Neutrophil (primary cell): ENCODE results near the gene ZNF563.
A peak's percentile ranks its signal among the peaks of the same experiment; 100 is the strongest.
"Not testable (repeated sequence)": the region's sequence is repeated elsewhere in the genome, so short reads cannot be mapped to it uniquely, and the experiment has no call there.

Experiments used
- H3K27ac ChIP-seq: fragments of 200-600 bp; sonication (generic); 2 replicates; pipeline ENCODE4 v1.5.1; 2016; ENCODE audit warnings: mild to moderate bottlenecking, moderate library complexity
- H3K27me3 ChIP-seq: fragments of 200-600 bp; sonication (generic); 2 replicates; pipeline ENCODE4 v1.6.0; 2016; ENCODE audit warnings: mild to moderate bottlenecking
- H3K36me3 ChIP-seq: fragments of 200-600 bp; sonication (generic); 2 replicates; pipeline ENCODE4 v1.5.1; 2017
- H3K4me1 ChIP-seq, 2 experiments: fragments of 200-600 bp in 1 of 2; sonication (generic) in 1 of 2; 1 replicate in 1 of 2; 2 replicates in 1 of 2; pipeline versions ENCODE4 v1.5.1 to v1.6.1; 2013 to 2016; ENCODE audit warnings: low read depth in 1 of 2, low read length in 1 of 2, mild to moderate bottlenecking in 1 of 2, moderate library complexity in 1 of 2; ENCODE audit not compliant: control insufficient read depth in 1 of 2, insufficient read depth in 1 of 2
- H3K4me3 ChIP-seq, 2 experiments: fragments of 200-600 bp in 1 of 2; sonication (generic) in 1 of 2; 1 replicate in 1 of 2; 2 replicates in 1 of 2; pipeline ENCODE4 v1.5.1; 2013 to 2016; ENCODE audit warnings: low read depth in 1 of 2, low read length in 1 of 2, mild to moderate bottlenecking in 1 of 2, moderate library complexity in 1 of 2
- H3K9me3 ChIP-seq: fragments of 200-600 bp; sonication (generic); 2 replicates; pipeline ENCODE4 v1.5.1; 2016
- CTCF ChIP-seq: fragments of 200-600 bp; sonication (generic); IDR thresholded peaks from 2 replicates; pipeline ENCODE4 v1.5.1; 2016; ENCODE audit warnings: antibody characterized with exemption

Gene ZNF563

GRCh38 chr19:12364391-12365235, 31.2 kb upstream of the ZNF563 start:
- Histone ChIP-seq H3K27ac (no peak overlapping the region), H3K4me3 (peak overlapping the region; percentile 61 to 64), H3K4me1 (peaks cover 11 to 14% of the 10 kb centered on the region in 2 experiments), H3K36me3 (no peaks in the 10 kb centered on the region), H3K27me3 (peaks cover 13% of the 10 kb centered on the region), H3K9me3 (no peaks in the 10 kb centered on the region)
- no peak for TF ChIP-seq CTCF

GRCh38 chr19:12362236-12362635, 28.8 kb upstream of the ZNF563 start:
- H3K27ac ChIP-seq, H3K4me3 ChIP-seq, H3K9me3 ChIP-seq, H3K36me3 ChIP-seq: not testable (repeated sequence)
- Histone ChIP-seq H3K4me1 (peaks cover 11 to 14% of the 10 kb centered on the region in 2 experiments), H3K27me3 (peaks cover 13% of the 10 kb centered on the region)

GRCh38 chr19:12353375-12353774, 19.9 kb upstream of the ZNF563 start:
- no peak for TF ChIP-seq CTCF
- H3K27ac ChIP-seq: no peak overlapping the region
- H3K36me3 ChIP-seq: no peaks in the 10 kb centered on the region
- H3K27me3 ChIP-seq: no peaks in the 10 kb centered on the region
- H3K9me3 ChIP-seq: peaks cover 46% of the 10 kb centered on the region
- no peaks in the 10 kb centered on the region for H3K4me1 ChIP-seq
- no peak overlapping the region for H3K4me3 ChIP-seq

- TF ChIP-seq CTCF: no peak
- no peaks in the 10 kb centered on the region for H3K4me1 ChIP-seq
- peaks cover 52% of the 10 kb centered on the region for H3K9me3 ChIP-seq
- H3K27ac ChIP-seq: no peak overlapping the region
- no peaks in the 10 kb centered on the region for H3K36me3 ChIP-seq
- no peaks in the 10 kb centered on the region for H3K27me3 ChIP-seq
- no peak overlapping the region for H3K4me3 ChIP-seq
Measured at GRCh38 chr19:12350890-12351197, 17.4 kb upstream of the ZNF563 start.

- H3K9me3 ChIP-seq: peaks cover 52% of the 10 kb centered on the region
- H3K4me3 ChIP-seq: no peak overlapping the region
- H3K27me3 ChIP-seq: no peaks in the 10 kb centered on the region
- no peak for TF ChIP-seq CTCF
- no peak overlapping the region for H3K27ac ChIP-seq
- H3K4me1 ChIP-seq: no peaks in the 10 kb centered on the region
- no peaks in the 10 kb centered on the region for H3K36me3 ChIP-seq
Measured at GRCh38 chr19:12350185-12350889, 16.9 kb upstream of the ZNF563 start.

GRCh38 chr19:12346896-12347295, 13.5 kb upstream of the ZNF563 start:
- Histone ChIP-seq H3K4me1 (no peaks in the 10 kb centered on the region), H3K4me3 (no peak overlapping the region), H3K36me3 (no peaks in the 10 kb centered on the region), H3K27me3 (no peaks in the 10 kb centered on the region), H3K9me3 (peaks cover 36% of the 10 kb centered on the region), H3K27ac (no peak overlapping the region)
- no peak for TF ChIP-seq CTCF
